ENCODE data around the gene HIC1.

The HIC1 gene

DNA sequence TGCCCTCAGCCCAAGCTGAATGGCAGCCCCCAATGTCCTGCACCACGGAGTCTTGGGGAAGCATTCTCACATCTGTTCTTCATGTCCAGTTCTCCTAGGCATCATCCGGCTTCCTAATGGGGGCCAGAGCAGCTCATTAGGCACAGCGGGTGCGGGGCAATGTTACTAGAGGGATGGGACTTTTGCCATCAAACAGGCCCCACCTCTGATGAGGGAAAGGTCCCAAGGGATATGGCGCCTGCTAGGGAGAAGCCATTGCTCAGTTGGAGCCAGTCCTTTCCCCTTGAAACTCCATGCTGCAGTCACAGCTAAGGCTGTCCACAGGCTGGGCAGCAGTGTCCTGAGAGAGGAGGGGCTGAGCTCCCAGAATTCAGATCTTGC, 26.7 kb upstream of the HIC1 start:
- Histone ChIP-seq H3K4me3 (ENCODE audit: low read length) (no peak overlapping the region), H3K18ac (ENCODE audit: low read length) (no peak overlapping the region), H3K56ac (ENCODE audit: low read length) (no peak overlapping the region), H3K36me3 (ENCODE audit: control insufficient read depth, insufficient read depth, low read length) (no peaks in the 10 kb centered on the region), H2BK5ac (ENCODE audit: low read length) (no peak overlapping the region), H3K79me1 (ENCODE audit: low read length) (peaks cover 2% of the 10 kb centered on the region), H3K79me2 (ENCODE audit: control insufficient read depth, insufficient read depth, low read length) (no peaks in the 10 kb centered on the region), H3K27ac (ENCODE audit: low read depth, low read length) (no peak overlapping the region), H3K9ac (ENCODE audit: low read length) (no peak overlapping the region), H3K4ac (ENCODE audit: low read depth, low read length) (no peak overlapping the region), H2BK120ac (ENCODE audit: low read depth, low read length) (no peak overlapping the region), H3K4me2 (ENCODE audit: low read length) (no peak overlapping the region), H3K4me1 (ENCODE audit: control insufficient read depth, low read depth, low read length) (no peaks in the 10 kb centered on the region), H4K8ac (ENCODE audit: low read depth, low read length) (no peak overlapping the region), H4K5ac (ENCODE audit: low read length) (no peak overlapping the region), H2BK15ac (replicated peaks; ENCODE audit: low read depth) (no peak overlapping the region), H2AK5ac (ENCODE audit: low read length) (no peak overlapping the region), H3K23ac (ENCODE audit: low read length) (no peak overlapping the region), H3K27me3 (ENCODE audit: insufficient read depth, low read length, poor library complexity) (peaks cover 18% of the 10 kb centered on the region)
- no CpG with 5 or more reads among the region's 5 CpGs for WGBS (ENCODE audit: extremely low coverage, insufficient coverage, low lambda C conversion rate)
- DNase-seq = no peak

DNA sequence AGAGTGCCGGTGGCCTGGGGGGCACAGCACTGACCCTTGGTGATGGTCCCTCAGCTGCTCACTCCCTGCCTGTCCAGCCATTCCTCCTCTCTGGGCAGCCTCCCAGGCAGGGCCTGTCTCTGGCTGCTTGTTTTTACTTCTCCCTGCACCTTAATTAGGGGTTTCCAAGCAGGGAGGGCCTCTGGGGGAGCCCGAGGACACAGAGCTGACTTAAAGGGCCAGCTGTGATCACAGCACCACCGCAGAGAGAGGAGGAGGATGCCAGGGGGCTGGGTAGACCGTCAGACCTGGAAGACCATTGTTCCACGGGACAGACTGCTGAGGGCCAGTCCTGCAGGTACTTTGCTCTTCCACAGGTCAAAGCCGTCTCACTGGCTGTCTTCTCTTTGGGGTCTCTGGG, 26.2 kb upstream of the HIC1 start:
- no peak overlapping the region for H2AK5ac ChIP-seq (ENCODE audit: low read length)
- peaks cover 17% of the 10 kb centered on the region for H3K27me3 ChIP-seq (ENCODE audit: insufficient read depth, low read length, poor library complexity)
- H2BK15ac ChIP-seq (replicated peaks; ENCODE audit: low read depth) = no peak overlapping the region
- no peak overlapping the region for H4K8ac ChIP-seq (ENCODE audit: low read depth, low read length)
- H3K18ac ChIP-seq (ENCODE audit: low read length) = no peak overlapping the region
- no CpG with 5 or more reads among the region's 6 CpGs for WGBS (ENCODE audit: extremely low coverage, insufficient coverage, low lambda C conversion rate)
- no peaks in the 10 kb centered on the region for H3K4me1 ChIP-seq (ENCODE audit: control insufficient read depth, low read depth, low read length)
- H3K23ac ChIP-seq (ENCODE audit: low read length) = no peak overlapping the region
- no peak overlapping the region for H2BK5ac ChIP-seq (ENCODE audit: low read length)
- H3K9ac ChIP-seq (ENCODE audit: low read length) = no peak overlapping the region
- no peak overlapping the region for H2BK120ac ChIP-seq (ENCODE audit: low read depth, low read length)
- H3K4ac ChIP-seq (ENCODE audit: low read depth, low read length) = no peak overlapping the region
- no peaks in the 10 kb centered on the region for H3K79me2 ChIP-seq (ENCODE audit: control insufficient read depth, insufficient read depth, low read length)
- H3K4me2 ChIP-seq (ENCODE audit: low read length) = no peak overlapping the region
- no peak overlapping the region for H3K4me3 ChIP-seq (ENCODE audit: low read length)
- H3K79me1 ChIP-seq (ENCODE audit: low read length) = peaks cover 2% of the 10 kb centered on the region
- DNase-seq = peak; percentile 12
- peak overlapping the region; percentile 2 for H3K56ac ChIP-seq (ENCODE audit: low read length)
- H3K27ac ChIP-seq (ENCODE audit: low read depth, low read length) = no peak overlapping the region
- no peaks in the 10 kb centered on the region for H3K36me3 ChIP-seq (ENCODE audit: control insufficient read depth, insufficient read depth, low read length)
- H4K5ac ChIP-seq (ENCODE audit: low read length) = no peak overlapping the region

DNA sequence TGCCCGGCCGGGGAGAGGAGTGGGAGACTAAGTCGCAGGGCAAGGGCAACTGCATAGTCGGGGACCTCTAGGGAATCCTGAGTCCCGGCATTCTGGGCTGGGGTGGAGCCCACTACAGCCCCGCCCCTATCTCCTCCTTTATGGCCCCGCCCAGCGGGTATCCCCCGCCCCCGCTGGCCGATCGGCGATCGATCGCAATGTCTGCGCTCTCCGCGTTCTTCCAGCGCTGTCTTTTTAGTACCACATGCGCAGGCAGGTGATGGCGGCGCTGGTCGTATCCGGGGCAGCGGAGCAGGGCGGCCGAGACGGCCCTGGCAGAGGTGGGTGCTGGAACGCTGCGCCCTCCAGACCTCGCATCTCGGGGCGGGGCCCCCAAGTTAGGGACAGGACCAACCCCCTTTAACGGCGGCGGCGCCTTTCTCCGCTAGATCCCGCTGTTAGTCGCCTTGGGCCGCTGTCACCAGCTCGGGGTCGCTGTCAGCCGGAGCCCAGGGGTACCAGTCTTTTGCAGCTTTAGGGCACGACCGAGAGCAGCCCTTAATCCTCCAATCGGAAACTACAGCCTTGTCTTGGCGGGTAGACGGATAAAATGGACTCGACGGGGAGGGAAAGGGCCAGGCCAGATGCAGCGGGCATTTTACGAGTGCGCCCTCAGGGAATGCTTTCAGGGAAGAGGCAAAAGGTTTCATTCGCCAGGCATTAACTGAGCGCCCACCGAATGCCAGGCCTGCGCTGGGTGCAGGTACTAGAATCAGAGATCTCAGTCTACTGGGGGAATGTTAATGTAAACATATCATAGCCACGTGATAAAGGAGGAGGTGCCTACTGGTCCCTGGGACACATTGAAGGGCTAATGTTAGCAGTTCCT, 24.8 kb upstream of the HIC1 start, which contains the start of gene DPH1:
Gene DPH1 (plus strand): TSS at position 243 of the 868 bp plus-strand sequence. CDS start 17 bp downstream, at position 260.
- Histone ChIP-seq H4K8ac (ENCODE audit: low read depth, low read length) (no peak within 1 kb of the TSS), H3K4ac (ENCODE audit: low read depth, low read length) (no peak within 1 kb of the TSS), H3K27me3 (ENCODE audit: insufficient read depth, low read length, poor library complexity) (peaks cover 6% of the 10 kb centered on the region), H3K9ac (ENCODE audit: low read length) (peak within 1 kb of the TSS; percentile 78), H3K36me3 (ENCODE audit: control insufficient read depth, insufficient read depth, low read length) (no peaks in the 10 kb centered on the region), H4K5ac (ENCODE audit: low read length) (no peak within 1 kb of the TSS), H3K4me3 (ENCODE audit: low read length) (peak within 1 kb of the TSS; percentile 99), H3K56ac (ENCODE audit: low read length) (peak within 1 kb of the TSS; percentile 82), H3K23ac (ENCODE audit: low read length) (no peak within 1 kb of the TSS), H2BK15ac (replicated peaks; ENCODE audit: low read depth) (no peak within 1 kb of the TSS), H3K4me2 (ENCODE audit: low read length) (peak within 1 kb of the TSS; percentile 97), H2BK120ac (ENCODE audit: low read depth, low read length) (no peak within 1 kb of the TSS), H2BK5ac (ENCODE audit: low read length) (no peak within 1 kb of the TSS), H3K27ac (ENCODE audit: low read depth, low read length) (no peak within 1 kb of the TSS), H3K79me1 (ENCODE audit: low read length) (peaks cover 2% of the 10 kb centered on the region), H3K18ac (ENCODE audit: low read length) (peak within 1 kb of the TSS; percentile 75), H2AK5ac (ENCODE audit: low read length) (no peak within 1 kb of the TSS), H3K79me2 (ENCODE audit: control insufficient read depth, insufficient read depth, low read length) (no peaks in the 10 kb centered on the region), H3K4me1 (ENCODE audit: control insufficient read depth, low read depth, low read length) (no peaks in the 10 kb centered on the region)
- no CpG with 5 or more reads among the region's 59 CpGs for WGBS (ENCODE audit: extremely low coverage, insufficient coverage, low lambda C conversion rate)
- DNase-seq = peak; percentile 96

DNA sequence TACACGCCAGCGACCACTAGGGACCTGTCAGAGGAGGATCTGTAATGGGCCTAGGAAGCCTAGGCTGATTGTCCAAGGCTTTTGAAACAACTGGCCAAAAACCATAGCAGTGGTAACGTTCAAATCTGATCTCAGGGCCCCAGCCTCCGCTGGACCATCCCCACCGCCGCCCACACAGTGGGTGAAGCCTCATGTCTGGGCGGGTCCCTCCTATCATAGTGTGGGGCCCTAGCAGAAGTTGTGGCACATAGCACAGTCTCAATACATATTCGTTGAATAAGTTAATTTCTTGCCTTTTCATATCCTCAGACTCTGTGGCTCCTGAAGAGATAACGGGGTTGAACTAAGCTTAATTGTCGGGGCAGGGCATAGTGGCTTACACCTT, 24.1 kb upstream of the HIC1 start:
- no peaks in the 10 kb centered on the region for H3K4me1 ChIP-seq (ENCODE audit: control insufficient read depth, low read depth, low read length)
- H4K8ac ChIP-seq (ENCODE audit: low read depth, low read length) = no peak overlapping the region
- peak overlapping the region; percentile 67 for H3K56ac ChIP-seq (ENCODE audit: low read length)
- H3K4me3 ChIP-seq (ENCODE audit: low read length) = no peak overlapping the region
- H2AK5ac ChIP-seq (ENCODE audit: low read length) = no peak overlapping the region
- no peak overlapping the region for H3K23ac ChIP-seq (ENCODE audit: low read length)
- H4K5ac ChIP-seq (ENCODE audit: low read length) = no peak overlapping the region
- H3K27me3 ChIP-seq (ENCODE audit: insufficient read depth, low read length, poor library complexity) = peaks cover 5% of the 10 kb centered on the region
- H3K79me2 ChIP-seq (ENCODE audit: control insufficient read depth, insufficient read depth, low read length) = no peaks in the 10 kb centered on the region
- no peak overlapping the region for H3K27ac ChIP-seq (ENCODE audit: low read depth, low read length)
- peak overlapping the region; percentile 97 for H3K4me2 ChIP-seq (ENCODE audit: low read length)
- no peak overlapping the region for H2BK15ac ChIP-seq (replicated peaks; ENCODE audit: low read depth)
- H3K4ac ChIP-seq (ENCODE audit: low read depth, low read length) = no peak overlapping the region
- WGBS (ENCODE audit: extremely low coverage, insufficient coverage, low lambda C conversion rate) = no CpG with 5 or more reads among the region's 10 CpGs
- H2BK120ac ChIP-seq (ENCODE audit: low read depth, low read length) = no peak overlapping the region
- peaks cover 2% of the 10 kb centered on the region for H3K79me1 ChIP-seq (ENCODE audit: low read length)
- H3K9ac ChIP-seq (ENCODE audit: low read length) = peak overlapping the region; percentile 16
- no peak for DNase-seq
- no peak overlapping the region for H3K18ac ChIP-seq (ENCODE audit: low read length)
- H3K36me3 ChIP-seq (ENCODE audit: control insufficient read depth, insufficient read depth, low read length) = no peaks in the 10 kb centered on the region
- no peak overlapping the region for H2BK5ac ChIP-seq (ENCODE audit: low read length)

DNA sequence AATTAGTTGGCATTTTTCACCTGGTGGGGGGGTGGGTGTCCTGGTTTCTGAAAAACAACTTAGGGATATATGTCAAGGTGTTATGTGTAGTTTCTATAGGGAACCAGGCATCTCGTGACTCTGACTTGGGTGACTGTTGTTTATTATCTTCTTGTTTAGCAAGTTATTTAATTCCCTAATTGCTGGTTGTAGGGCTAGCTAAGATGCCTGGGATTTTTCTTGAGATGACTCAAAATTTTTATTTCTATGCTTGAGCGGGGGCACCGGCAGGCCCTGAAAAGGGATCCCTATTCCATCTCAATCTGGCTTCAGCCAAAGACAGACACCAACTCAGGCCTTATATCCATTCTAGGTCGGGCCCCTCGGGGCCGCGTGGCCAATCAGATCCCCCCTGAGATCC, 21.8 kb upstream of the HIC1 start:
- Histone ChIP-seq H3K4ac (ENCODE audit: low read depth, low read length) (no peak overlapping the region), H3K27ac (ENCODE audit: low read depth, low read length) (no peak overlapping the region), H3K36me3 (ENCODE audit: control insufficient read depth, insufficient read depth, low read length) (no peaks in the 10 kb centered on the region), H2BK5ac (ENCODE audit: low read length) (no peak overlapping the region), H3K4me3 (ENCODE audit: low read length) (no peak overlapping the region), H3K56ac (ENCODE audit: low read length) (no peak overlapping the region), H3K79me2 (ENCODE audit: control insufficient read depth, insufficient read depth, low read length) (no peaks in the 10 kb centered on the region), H4K5ac (ENCODE audit: low read length) (no peak overlapping the region), H3K79me1 (ENCODE audit: low read length) (peaks cover 2% of the 10 kb centered on the region), H2BK120ac (ENCODE audit: low read depth, low read length) (no peak overlapping the region), H2BK15ac (replicated peaks; ENCODE audit: low read depth) (no peak overlapping the region), H2AK5ac (ENCODE audit: low read length) (no peak overlapping the region), H3K9ac (ENCODE audit: low read length) (no peak overlapping the region), H3K4me1 (ENCODE audit: control insufficient read depth, low read depth, low read length) (no peaks in the 10 kb centered on the region), H3K27me3 (ENCODE audit: insufficient read depth, low read length, poor library complexity) (peaks cover 2% of the 10 kb centered on the region), H3K23ac (ENCODE audit: low read length) (no peak overlapping the region), H3K4me2 (ENCODE audit: low read length) (no peak overlapping the region), H3K18ac (ENCODE audit: low read length) (no peak overlapping the region), H4K8ac (ENCODE audit: low read depth, low read length) (no peak overlapping the region)
- no peak for DNase-seq
- WGBS (ENCODE audit: extremely low coverage, insufficient coverage, low lambda C conversion rate) = no CpG with 5 or more reads among the region's 7 CpGs

Measured in mesendoderm (in vitro differentiated cells).